Nucleus accumbens (tissue), 56 donors: ENCODE measurements around the gene PILRA.
"Not testable (repeated sequence)": the region's sequence is repeated elsewhere in the genome, so short reads cannot be mapped to it uniquely, and the experiment has no call there.

Source experiments
- DNase-seq, 56 donors: peaks; one replicate each; lab custom pipeline; 2025; lab: John Stamatoyannopoulos, UW

Gene PILRA

DNA sequence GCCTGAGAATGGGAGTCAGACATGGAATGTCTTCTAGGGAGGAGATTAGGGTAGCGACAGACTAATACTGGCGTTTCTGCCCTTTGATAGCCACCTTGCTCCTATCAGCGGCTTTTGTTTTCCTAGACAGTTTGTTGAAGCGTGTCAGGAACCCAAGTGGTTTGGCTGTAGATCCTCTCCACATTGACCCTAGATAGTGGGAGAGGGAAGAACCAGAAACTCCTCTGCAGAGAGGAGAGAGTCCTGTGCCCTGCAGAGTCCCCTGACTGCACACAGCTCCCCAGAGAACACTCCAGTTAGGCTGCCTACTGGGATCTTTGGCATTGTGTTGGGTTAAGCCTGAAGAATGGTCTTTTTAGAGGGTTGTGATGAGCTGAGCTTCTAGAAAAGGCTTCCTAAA lies 58.8 kb downstream of the PILRA start:
- no peak for DNase-seq

DNA sequence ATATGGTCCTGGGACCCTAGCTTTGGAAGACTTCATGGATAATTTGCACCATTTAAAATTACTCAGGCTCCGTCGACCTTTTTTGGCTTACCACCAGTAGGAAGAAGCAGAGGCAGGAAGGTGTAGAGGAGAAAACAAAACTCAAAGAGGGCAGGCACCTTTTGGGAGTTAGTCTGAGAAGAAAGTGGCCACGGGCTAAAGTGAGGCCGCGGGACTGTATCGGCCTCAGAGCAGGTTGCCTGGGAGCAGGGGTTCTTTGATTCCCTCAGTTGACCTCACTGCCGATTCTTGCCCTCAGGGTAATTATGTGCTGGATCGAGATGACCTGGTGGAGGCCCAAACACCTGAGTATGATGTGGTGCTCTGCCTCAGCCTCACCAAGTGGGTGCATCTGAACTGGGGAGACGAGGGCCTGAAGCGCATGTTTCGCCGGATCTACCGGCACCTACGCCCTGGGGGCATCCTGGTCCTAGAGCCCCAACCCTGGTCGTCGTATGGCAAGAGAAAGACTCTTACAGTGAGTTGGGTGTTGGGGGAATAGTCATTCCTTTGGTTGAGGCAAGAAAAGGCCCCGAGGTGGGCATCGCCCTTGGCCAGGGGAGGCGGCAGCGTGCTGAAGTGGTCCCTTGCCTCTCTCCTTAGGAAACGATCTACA lies 59.5 kb downstream of the PILRA start:
- no peak for DNase-seq

DNA sequence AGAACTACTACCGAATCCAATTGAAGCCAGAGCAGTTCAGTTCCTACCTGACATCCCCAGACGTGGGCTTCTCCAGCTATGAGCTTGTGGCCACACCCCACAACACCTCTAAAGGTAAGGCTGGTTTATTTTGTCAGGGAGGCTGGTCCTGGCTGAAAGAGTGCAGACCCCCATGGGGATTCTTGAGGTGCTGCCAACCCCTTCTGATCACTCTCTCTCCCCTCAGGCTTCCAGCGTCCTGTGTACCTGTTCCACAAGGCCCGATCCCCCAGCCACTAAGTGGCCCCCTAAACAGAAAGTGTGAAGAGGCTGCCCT lies 59.9 kb downstream of the PILRA start:
- DNase-seq = no peak

DNA sequence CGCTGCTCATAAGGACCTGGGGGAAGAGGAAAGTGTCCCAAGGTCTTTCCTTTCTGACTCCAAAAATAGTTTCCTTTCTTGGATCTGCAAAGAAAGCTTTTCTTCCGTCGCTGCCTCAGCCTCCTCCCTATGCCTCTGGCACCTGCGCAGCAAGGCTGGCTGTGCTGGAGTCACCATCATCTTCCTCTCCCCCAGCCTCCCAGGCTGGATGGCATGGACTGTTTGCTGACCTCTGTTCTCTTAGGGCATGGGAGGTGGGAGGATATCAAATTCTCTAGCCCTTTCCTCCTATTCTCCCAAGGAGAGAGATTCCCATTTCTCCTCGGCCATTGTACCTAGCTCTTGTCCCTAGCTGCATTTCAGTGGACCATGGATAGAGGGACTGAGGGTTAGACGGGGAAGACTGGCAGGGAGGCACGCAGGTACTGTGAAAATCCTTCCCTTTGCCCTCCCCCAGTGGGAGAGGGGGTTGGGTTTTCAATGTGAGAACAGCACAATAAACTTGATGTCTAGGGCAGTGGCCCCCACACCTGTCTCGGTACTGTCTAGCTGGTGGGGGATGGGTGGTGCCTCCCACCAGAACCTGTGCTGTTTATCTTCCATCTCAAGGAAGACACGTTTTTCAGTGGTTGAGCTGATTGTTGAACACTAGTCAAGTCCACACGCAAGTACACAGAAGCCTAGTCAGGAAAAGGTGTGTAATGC lies 60.5 kb downstream of the PILRA start:
- DNase-seq = no peak

DNA sequence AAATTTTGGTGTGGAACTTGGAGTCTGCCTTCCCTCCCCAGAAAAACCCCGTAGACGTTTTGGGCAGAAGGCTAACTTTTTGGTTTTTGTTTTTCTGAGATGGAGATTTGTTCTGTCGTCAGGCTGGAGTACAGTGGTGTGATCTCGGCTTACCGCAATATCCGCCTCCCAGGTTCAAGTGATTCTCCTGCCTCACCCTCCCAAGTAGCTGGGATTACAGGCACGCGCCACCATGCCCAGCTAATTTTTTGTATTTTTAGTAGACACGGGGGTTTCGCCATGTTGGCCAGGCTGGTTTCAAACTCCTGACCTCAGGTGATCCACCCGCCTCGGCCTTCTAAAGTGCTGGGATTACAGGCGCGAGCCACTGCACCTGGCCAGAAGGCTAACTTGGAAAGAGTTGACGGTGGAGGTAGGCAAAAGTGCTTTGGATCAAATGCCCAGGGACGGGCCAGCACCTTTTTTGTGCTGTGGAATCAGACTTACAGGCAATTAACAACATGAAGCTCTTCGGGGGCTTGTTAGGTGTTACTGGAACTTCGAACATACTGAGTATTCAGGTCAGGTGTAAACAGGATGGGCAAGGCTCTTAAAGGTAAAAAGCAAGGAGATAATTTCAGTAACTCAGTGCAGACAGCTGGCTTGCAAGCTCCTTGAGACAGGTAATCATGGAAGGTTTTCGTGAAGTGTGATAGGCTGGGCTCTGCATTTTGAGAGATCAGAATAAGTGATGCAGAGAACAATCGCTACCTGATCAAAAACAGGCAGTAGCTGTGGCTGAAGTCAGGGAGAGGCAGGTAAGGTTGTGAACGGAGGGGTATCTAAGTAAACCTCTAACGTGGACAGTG lies 61.2 kb downstream of the PILRA start:
- no peak for DNase-seq

DNA sequence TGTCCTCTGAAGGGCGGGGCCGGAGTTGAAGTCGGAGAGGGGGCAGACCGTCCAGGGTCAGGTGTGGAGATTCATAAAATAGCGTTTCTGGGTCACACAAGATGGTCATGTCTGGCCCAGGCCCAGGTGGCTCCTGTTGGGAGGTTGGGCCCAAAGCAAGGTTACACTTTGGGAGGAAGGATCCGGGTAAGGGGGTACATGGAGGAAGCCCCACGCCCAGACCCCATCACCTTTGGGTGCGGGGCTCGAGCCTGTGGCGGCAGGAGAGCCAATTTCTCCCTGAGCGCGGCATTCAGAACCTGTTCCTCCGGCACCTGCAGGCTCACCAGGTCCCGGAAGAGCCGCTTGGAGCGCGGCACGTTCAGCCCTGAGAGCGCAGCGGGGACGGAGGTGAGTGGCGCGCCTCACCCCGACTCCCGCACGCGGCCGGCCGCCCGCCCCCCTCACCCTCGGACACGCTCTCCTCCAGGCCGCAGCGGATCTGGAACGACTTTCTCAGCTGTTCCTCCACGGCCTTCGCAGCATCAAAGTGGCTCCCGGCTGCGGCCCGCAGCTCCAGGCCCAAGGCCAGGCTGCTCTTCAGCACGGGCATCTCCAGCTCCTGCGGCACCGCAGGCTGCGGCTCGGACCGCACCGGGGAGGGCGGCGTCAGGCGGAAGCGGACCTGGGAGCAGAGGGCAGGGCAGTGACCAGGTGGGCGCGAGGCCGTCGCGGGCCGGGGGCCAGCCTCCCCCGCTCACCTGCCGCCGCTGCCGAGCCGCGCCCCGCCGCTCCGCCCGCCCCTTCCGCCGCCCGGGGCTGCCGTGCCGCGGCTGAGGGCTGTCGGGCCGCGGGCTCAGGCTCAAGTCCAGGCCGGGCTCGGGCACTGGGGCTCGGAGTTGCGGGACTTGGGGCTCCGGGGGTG lies 62.4 kb downstream of the PILRA start:
- DNase-seq = peak in 15 of 56 donors; percentile 10 to 51 (median 34)

DNA sequence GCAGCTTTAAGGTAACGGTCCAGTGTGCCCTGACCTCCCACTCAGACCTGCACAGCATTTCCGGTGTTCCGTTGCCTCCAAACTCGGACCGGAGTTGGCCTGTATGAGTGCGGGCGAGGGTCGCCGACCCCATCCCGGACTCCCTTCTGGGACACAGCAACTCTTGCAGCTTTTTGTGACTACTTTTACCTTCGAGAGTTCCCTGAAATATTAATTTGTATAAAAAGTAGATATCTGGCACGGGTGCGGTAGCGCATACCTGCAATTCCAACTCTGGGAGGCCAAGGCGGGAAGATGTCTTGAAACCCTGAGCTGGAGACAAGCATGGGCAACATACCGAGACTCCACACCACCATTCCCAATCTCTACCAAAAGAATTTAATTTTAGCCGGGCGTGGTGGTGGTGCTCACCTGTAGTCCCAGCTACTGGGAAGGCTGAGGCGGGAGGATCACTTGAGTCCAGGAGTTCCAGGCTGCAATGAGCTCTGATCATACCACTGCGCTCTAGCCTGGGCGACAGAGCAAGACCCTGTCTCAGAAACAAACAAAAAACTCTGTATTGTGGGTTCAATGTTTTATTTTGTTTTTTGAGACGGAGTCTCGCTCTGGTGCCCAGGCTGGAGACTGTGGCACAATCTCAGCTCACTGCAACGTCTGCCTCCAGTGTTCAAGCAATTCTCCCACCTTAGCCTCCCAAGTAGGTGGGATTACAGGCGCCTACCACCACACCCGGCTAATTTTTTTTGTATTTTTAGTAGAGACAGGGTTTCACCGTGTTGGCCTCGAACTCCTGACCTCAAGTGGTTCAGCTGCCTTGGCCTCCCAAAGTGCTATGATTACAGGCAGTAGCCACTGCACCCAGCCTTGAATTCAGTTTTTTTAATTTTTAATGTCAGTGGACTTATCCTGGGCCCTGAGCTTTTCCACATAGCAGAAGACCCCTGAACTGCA lies 64.1 kb downstream of the PILRA start:
- DNase-seq = peak in 3 of 56 donors; percentile 2 to 15 (median 12)

DNA sequence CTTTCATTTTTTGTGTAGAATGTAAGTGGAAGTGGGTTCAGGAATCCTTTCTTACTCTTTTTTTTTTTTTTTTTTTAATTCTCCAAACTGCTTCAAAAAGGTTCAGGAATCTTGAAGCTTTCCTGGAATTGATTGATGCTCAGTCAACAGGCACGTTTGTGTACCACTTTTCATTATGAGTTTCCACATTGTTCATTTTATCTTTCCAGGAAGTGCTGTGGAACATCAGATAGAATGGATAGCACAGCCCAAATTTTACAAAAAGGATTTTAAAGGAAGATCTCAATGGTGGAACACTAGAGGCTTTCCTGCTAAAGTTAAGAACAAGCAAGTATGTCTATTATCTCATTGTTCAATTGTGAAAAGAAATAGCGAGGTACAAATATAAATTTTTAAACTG lies 64.9 kb downstream of the PILRA start:
- DNase-seq = no peak

DNA sequence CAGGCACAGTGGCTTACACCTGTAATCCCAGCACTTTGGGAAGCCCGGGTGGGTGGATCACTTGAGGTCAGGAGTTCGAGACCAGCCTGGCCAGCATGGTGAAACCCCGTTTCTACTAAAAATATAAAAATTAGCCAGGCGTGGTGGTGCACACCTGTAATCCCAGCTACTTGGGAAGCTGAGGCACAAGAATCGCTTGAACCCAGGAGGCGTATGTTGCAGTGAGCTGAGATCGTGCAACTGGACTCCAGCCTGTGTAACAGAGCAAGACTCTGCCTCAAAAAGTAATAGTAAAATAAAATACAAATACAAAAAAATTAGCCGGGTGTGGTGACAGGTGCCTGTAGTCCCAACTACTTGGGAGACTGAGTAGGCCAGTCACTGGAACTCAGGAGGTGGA lies 65.4 kb downstream of the PILRA start:
- not testable (repeated sequence) for DNase-seq

DNA sequence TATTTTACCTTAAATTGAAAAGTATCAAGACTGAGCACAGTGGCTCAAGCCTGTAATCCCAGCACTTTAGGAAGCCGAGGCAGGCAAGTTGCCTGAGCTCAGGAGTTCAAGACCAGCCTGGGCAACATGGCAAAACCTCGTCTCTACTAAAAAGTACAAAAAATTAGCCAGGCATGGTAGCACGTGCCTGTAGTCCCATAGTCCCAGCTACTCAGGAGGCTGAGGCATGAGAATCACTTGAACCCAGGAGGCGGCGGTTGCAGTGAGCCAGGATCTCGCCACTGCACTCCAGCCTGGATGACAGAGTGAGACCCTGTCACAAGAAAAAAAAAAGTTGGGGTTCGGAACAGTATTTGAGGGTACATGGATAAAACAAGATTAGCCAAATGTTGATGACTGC lies 66.0 kb downstream of the PILRA start:
- DNase-seq = not testable (repeated sequence)

DNA sequence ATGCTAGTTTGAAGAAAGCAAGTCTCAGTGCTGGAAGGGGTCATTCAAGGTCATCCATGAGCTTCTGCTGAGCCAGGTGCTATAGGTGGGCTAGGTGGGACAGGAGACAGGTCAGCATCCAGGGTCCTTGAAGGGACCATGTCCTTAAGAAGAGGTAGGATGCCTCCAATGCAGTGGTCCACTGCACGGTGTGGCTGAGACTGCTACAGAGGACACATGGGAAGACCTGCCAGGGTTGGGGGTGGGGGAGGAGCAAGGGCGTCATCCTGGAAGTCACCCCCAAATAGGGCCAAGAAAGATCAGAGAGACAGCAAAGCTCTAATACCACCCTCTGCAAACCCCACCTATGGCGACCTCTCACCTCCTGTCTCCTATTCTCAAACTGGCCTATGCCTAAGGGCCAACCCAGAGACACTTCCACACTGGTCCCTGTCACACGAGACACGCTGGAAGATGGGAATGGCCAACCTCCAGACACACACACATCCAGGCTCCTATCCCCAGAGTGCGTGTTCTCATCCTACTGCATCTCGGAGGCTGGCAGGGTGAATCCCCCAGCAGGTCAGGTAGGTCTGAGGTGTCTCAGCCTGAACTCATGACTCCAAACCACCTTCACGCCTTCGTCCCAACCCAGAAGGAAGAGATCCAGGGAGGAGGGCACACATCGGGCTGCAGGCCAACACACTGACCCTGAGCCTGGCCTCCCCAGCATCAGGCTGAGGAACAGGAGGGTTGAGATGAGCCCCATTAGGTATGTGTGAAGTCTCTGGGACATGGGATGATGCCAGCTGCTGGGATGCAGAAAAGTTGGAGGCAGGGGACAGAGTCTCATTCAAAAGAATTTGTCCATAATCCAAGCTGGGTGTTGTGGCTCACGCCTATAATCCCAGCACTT lies 68.6 kb downstream of the PILRA start:
- DNase-seq = no peak

DNA sequence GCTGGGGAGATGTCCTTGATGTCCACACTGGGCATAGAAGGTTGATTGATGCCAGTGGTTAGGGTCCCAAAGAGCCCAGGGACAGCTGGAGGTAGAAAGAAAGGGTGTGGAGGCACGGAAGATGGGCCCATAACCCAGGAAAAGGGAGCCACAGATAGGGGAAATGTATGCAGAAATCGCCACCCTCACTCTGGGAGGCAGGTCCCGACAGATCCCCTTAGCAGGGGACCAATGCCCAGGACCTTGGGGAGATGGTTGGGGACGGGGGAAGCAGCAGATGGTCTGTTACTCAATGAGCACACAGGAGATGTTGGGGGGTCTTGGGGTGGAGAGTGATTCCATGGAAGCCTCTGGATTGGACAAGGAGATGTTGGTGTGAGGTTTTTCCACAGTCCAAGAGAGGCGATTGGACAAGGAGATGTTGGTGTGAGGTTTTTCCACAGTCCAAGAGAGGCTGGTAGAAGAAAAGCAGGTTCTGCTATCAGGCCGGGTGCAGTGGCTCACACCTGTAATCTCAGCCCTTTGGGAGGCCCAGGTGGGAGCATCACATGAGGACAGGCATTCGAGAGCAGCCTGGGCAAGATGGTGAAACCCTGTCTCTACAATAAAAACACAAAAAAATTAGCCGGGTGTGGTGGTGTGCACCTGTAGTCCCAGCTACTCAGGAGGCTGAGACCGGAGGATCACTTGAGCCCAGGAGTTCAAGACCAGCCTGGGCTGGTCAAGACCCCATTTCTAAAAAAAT lies 70.0 kb downstream of the PILRA start:
- DNase-seq = no peak

DNA sequence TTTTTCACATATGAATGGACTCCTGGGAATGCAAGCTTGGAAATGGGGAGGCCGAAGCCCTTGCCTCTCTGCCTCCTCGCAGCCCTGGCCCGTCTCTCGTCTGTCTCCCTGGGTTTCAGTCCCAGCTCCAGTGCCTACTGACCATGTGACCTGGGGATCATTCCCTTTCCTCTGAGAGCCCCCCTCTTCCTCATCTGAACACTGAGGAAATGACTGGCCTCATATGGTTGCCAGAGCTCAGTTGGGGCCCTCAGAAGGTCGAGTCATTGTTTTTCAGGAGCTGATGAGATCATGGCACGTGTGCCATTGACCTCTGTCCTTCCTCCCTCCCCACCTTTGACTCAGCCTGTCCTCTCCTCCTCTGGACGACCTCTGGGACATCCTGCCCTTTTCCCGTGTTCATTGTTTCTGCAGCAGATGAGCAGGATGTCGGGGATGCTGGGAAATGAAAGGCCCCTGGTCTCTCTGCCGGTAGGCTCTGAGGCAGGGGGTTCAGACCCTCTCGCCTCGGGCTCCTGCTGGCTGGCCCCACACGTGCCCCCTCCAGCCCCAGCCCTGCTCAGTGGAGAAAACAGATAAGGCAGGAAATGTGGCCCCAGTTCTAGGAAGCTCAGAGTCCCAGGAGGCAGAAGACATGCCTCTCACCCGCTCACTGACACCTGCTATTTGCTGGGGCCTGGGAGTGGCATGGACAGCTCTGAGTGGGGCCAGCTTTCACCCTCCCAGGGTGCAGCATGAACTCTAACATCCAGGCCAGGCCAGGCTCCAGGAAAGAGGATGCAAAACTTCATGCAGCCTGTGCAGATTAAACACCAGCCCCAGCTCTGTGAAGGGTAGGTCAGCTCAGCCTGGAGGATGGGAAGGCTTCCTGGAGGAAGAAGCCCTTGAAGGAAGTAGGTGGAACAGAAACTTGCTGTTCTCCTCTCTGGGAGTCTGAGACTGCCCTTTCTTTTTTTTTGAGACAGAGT lies 71.3 kb downstream of the PILRA start:
- no peak for DNase-seq

DNA sequence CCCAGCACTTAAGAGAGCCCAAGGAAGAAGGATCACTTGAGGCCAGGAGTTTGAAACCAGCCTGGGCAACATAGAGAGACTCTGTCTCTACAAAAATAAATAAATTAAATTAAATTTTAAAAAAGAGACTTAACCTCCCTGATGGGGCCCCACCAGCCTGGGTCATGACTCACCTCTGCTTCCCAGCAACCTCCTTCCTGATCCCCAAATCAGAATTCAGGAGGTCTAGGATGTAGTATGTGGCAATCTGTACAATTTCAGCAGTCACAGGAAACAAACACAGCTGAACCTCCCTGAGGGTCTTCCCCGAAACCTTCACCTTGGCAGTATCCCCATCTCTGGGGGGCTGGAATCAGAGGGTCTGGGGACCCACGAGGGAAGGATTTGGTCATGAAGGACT lies 72.8 kb downstream of the PILRA start:
- no peak for DNase-seq

DNA sequence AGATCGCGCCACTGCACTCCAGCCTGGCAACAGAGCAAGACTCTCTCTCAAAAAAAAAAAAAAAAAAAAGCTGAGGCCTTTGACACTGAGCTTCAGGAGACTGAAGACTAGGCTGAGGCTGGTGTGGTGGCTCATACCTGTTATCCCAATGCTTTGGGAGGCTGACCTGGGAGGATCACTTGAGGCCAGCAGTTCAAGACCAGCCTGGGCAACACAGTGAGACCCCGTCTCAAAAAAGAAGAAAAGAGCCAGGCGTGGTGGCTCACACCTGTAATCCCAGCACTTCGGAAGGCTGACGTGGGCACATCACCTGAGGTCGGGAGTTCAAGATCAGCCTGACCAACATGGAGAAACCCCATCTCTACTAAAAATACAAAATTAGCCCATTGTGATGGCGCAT lies 74.1 kb downstream of the PILRA start:
- DNase-seq = not testable (repeated sequence)

DNA sequence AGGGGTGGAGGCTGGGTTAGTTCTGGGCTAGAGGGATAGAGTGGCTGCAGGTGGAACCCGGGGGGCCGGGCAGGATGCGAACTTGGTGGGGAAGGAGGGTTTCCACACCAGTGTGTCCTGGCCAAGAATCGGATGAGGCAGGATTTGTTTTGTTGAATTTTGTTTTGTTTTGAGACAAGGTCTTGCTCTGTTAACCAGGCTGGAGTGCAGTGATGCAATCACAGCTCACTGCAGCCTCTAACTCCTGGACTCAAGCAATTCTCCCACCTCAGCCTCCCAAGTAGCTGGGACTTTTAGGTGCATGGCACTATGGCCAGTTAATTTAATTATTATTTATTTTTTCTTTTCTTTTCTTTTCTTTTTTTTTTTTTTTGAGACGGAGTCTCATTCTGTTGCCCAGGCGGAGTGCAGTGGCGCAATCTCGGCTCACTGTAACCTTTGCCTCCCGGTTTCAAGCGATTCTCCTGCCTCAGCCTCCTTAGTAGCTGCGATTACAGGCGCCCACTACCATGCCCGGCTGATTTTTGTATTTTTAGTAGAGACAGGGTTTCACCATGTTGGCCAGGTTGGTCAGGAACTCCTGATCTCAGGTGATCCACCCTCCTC lies 76.0 kb downstream of the PILRA start:
- no peak for DNase-seq
